GM12801 (cell line): ENCODE data around the gene LIFR.

Experiments used
- CTCF ChIP-seq: IDR thresholded peaks from one replicate; pipeline ENCODE4 v1.5.1; 2011; ENCODE audit warnings: control low read depth; ENCODE audit not compliant: insufficient read length; ENCODE audit errors: extremely low read depth

Gene LIFR

GRCh38 chr5:38562444-38563210, 6.2 kb upstream of the LIFR start:
- no peak for TF ChIP-seq CTCF

GRCh38 chr5:38559428-38559827, 3.0 kb upstream of the LIFR start:
- no peak for TF ChIP-seq CTCF

- no peak for TF ChIP-seq CTCF
Observed at GRCh38 chr5:38557792-38558191, 1.3 kb upstream of the LIFR start.

GRCh38 chr5:38557308-38557710, 863 bp upstream of the LIFR start:
- TF ChIP-seq CTCF: no peak

- no peak for TF ChIP-seq CTCF
Observed at GRCh38 chr5:38556088-38556598, 303 bp downstream of the LIFR start.

- TF ChIP-seq CTCF: no peak
Observed at GRCh38 chr5:38555354-38556087, 925 bp downstream of the LIFR start.

- no peak for TF ChIP-seq CTCF
Observed at GRCh38 chr5:38554861-38555260, 1.6 kb downstream of the LIFR start.
